ENCODE results near the gene RAPGEF2. TPM values are rescaled to one million over a fixed set of nuclear protein-coding genes. Genes with fewer than 3 reads are reported as not detected.

RAPGEF2 gene
- total RNA-seq, 1 experiment from 2014 or later, result 9.1 TPM

GRCh38 chr4:159134429-159134828 lies 31.6 kb downstream of the RAPGEF2 start:
- DNase-seq (ENCODE audit: low read depth), result no peak

- DNase-seq (ENCODE audit: low read depth), result no peak
These were observed 34.3 kb downstream of the RAPGEF2 start for GRCh38 chr4:159137176-159137575.

- DNase-seq (ENCODE audit: low read depth), result no peak
These were observed 35.6 kb downstream of the RAPGEF2 start for GRCh38 chr4:159138436-159138835.

- DNase-seq (ENCODE audit: low read depth), result no peak
These were observed 38.3 kb downstream of the RAPGEF2 start for GRCh38 chr4:159141193-159141592.

GRCh38 chr4:159142241-159142640 lies 39.4 kb downstream of the RAPGEF2 start:
- DNase-seq (ENCODE audit: low read depth), result peak; percentile 2

- DNase-seq (ENCODE audit: low read depth), result no peak
These were observed 40.0 kb downstream of the RAPGEF2 start for GRCh38 chr4:159142681-159143384.

GRCh38 chr4:159143687-159144086 lies 40.8 kb downstream of the RAPGEF2 start:
- no peak for DNase-seq (ENCODE audit: low read depth)

GRCh38 chr4:159144112-159144694 lies 41.3 kb downstream of the RAPGEF2 start:
- no peak for DNase-seq (ENCODE audit: low read depth)

- DNase-seq (ENCODE audit: low read depth), result no peak
These were observed 42.6 kb downstream of the RAPGEF2 start for GRCh38 chr4:159145318-159145991.

- no peak for DNase-seq (ENCODE audit: low read depth)
These were observed 43.1 kb downstream of the RAPGEF2 start for GRCh38 chr4:159145992-159146330.

- DNase-seq (ENCODE audit: low read depth), result no peak
These were observed 43.6 kb downstream of the RAPGEF2 start for GRCh38 chr4:159146488-159146887.

- no peak for DNase-seq (ENCODE audit: low read depth)
These were observed 45.6 kb downstream of the RAPGEF2 start for GRCh38 chr4:159148441-159148840.

- no peak for DNase-seq (ENCODE audit: low read depth)
These were observed 46.8 kb downstream of the RAPGEF2 start for GRCh38 chr4:159149666-159150065.

GRCh38 chr4:159150396-159150795 lies 47.5 kb downstream of the RAPGEF2 start:
- no peak for DNase-seq (ENCODE audit: low read depth)

- no peak for DNase-seq (ENCODE audit: low read depth)
These were observed 48.0 kb downstream of the RAPGEF2 start for GRCh38 chr4:159150821-159151390.

- no peak for DNase-seq (ENCODE audit: low read depth)
These were observed 48.8 kb downstream of the RAPGEF2 start for GRCh38 chr4:159151689-159152088.

- DNase-seq (ENCODE audit: low read depth), result no peak
These were observed 49.3 kb downstream of the RAPGEF2 start for GRCh38 chr4:159152181-159152580.

- no peak for DNase-seq (ENCODE audit: low read depth)
These were observed 50.8 kb downstream of the RAPGEF2 start for GRCh38 chr4:159153669-159154068.

- DNase-seq (ENCODE audit: low read depth), result no peak
These were observed 52.2 kb downstream of the RAPGEF2 start for GRCh38 chr4:159155119-159155518.

GRCh38 chr4:159158083-159158617 lies 55.3 kb downstream of the RAPGEF2 start:
- DNase-seq (ENCODE audit: low read depth), result no peak

- no peak for DNase-seq (ENCODE audit: low read depth)
These were observed 56.1 kb downstream of the RAPGEF2 start for GRCh38 chr4:159158985-159159384.

GRCh38 chr4:159159611-159160010 lies 56.7 kb downstream of the RAPGEF2 start:
- DNase-seq (ENCODE audit: low read depth), result no peak

- no peak for DNase-seq (ENCODE audit: low read depth)
These were observed 57.4 kb downstream of the RAPGEF2 start for GRCh38 chr4:159160242-159160641.

All from Daoy (cell line).